Right lobe of liver (tissue), 6 donors: ENCODE measurements around the gene TNNI3. TPM values are rescaled to one million over a fixed set of nuclear protein-coding genes. Genes with fewer than 3 reads are reported as not detected.

ENCODE experiments used
- ATAC-seq, 4 donors: fragments of 200-7000 bp; cut with Tn5 transposase; one replicate each; pipeline ENCODE4 v1.9.1; 2020; ENCODE audit warnings: mild to moderate bottlenecking in 4 of 4, moderate library complexity in 4 of 4
- DNase-seq, 3 donors: peaks; one replicate each; pipeline ENCODE4 v3.0.0-alpha.2; 2020
- H3K27ac ChIP-seq, 3 donors: fragments of 200-600 bp; one replicate each; pipeline ENCODE4 v1.8.0; 2022
- H3K27me3 ChIP-seq, 2 donors: fragments of 200-600 bp; one replicate each; pipeline ENCODE4 v1.8.0; 2022
- H3K36me3 ChIP-seq, 4 donors: fragments of 200-600 bp; sonication (generic) in 1 of 4; one replicate each; pipeline versions ENCODE4 v1.5.1 to v1.8.0; 2017 to 2022; ENCODE audit warnings: control low read depth in 1 of 4
- H3K4me1 ChIP-seq, 4 donors: fragments of 200-600 bp; sonication (generic) in 1 of 4; one replicate each; pipeline versions ENCODE4 v1.5.1 to v1.8.0; 2017 to 2022; ENCODE audit warnings: control low read depth in 1 of 4
- H3K4me3 ChIP-seq, 3 donors: fragments of 200-600 bp; one replicate each; pipeline ENCODE4 v1.8.0; 2022
- H3K9me3 ChIP-seq, 4 donors: fragments of 200-600 bp; sonication (generic) in 1 of 4; one replicate each; pipeline versions ENCODE4 v1.5.1 to v1.8.0; 2017 to 2022; ENCODE audit warnings: control low read depth in 1 of 4
- CTCF ChIP-seq, 4 donors: fragments of 200-600 bp in 3 of 4; fragments of 450-650 bp in 1 of 4; IDR thresholded peaks; one replicate each; pipeline versions ENCODE4 v1.5.1 to v1.8.0; 2016 to 2022; ENCODE audit warnings: antibody characterized with exemption in 4 of 4, mild to moderate bottlenecking in 2 of 4
- POLR2A ChIP-seq: fragments of 450-650 bp; IDR thresholded peaks from one replicate; pipeline ENCODE4 v1.6.1; 2017; ENCODE audit warnings: antibody characterized with exemption, mild to moderate bottlenecking
- WGBS: methylation state at CpG from one replicate; pipeline ENCODE4 v1.1.6; 2018; ENCODE audit warnings: low coverage, low lambda C conversion rate; ENCODE audit not compliant: insufficient coverage; ENCODE audit errors: missing lambda C conversion rate; 5-methylcytosine and 5-hydroxymethylcytosine counted together
- intact Hi-C, 2 donors: fragments of 100-400 bp; cut with DNase I; formaldehyde crosslinking; loops; one replicate each; pipeline versions ENCODE4 v1.11.2 to v1.14.1; 2022
- total RNA-seq, 6 experiments: library from RNA; depleted of rRNA in 2 of 6; stranded (reverse); fragments of >200 nt in 2 of 6; fragmentation: NEBNext Ultra II Directional in 3 of 6; extraction: Animal tissue kit (Norgen Biotek cat#: 25700) in 3 of 6; gene quantifications; one replicate each; pipeline versions ENCODE4 v1.1.0 to v1.2.4, GENCODE V29; 2016 to 2023
- donor health status: DM: no; HTN: yes; CAD: no.
- donor health status: DM: no; HTN: no; CAD: no.
- donor health status: DM: no; HTN: no; CAD: no.
- donor health status: DM: no; HTN: yes; CAD: no.
- donor health status: DM: no; HTN: yes; CAD: no.

TNNI3 gene
- total RNA-seq, 6 experiments from 2014 or later, result 0.43 to 0.83 (median 0.62) TPM; not detected in 3

- peak overlapping the region; percentile 81 to 83 (median 83) for H3K4me3 ChIP-seq
- ATAC-seq (peak; percentile 21 to 35 (median 32)), DNase-seq (peak; percentile 65 to 77 (median 69))
- intact Hi-C loops, result no loop called here
- H3K27ac ChIP-seq, result peak overlapping the region in 2 of 3 donors; percentile 53 to 70
- TF ChIP-seq CTCF (IDR thresholded peaks at IDR 0.05) (no peak), POLR2A (no peak)
- no peaks in the 10 kb centered on the region for H3K27me3 ChIP-seq
- under 1% methylated on average over 24 of the region's 25 CpGs for WGBS
- H3K36me3 ChIP-seq, result peaks cover 0 to 2% (median 0%) of the 10 kb centered on the region in 4 donors
- H3K9me3 ChIP-seq, result no peaks in the 10 kb centered on the region
- H3K4me1 ChIP-seq, result peaks cover 0 to 18% (median 7%) of the 10 kb centered on the region in 4 donors
Measured at GRCh38 chr19:55116232-55116858, 41.2 kb downstream of the TNNI3 start.

DNA sequence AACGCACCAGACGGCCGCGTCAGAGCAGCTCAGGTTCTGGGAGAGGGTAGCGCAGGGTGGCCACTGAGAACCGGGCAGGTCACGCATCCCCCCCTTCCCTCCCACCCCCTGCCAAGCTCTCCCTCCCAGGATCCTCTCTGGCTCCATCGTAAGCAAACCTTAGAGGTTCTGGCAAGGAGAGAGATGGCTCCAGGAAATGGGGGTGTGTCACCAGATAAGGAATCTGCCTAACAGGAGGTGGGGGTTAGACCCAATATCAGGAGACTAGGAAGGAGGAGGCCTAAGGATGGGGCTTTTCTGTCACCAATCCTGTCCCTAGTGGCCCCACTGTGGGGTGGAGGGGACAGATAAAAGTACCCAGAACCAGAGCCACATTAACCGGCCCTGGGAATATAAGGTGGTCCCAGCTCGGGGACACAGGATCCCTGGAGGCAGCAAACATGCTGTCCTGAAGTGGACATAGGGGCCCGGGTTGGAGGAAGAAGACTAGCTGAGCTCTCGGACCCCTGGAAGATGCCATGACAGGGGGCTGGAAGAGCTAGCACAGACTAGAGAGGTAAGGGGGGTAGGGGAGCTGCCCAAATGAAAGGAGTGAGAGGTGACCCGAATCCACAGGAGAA lies 42.0 kb downstream of the TNNI3 start:
- H3K9me3 ChIP-seq, result no peaks in the 10 kb centered on the region
- H3K4me1 ChIP-seq, result peaks cover 0 to 18% (median 7%) of the 10 kb centered on the region in 4 donors
- 56% methylated on average over 12 of the region's 13 CpGs for WGBS
- H3K4me3 ChIP-seq, result peak overlapping the region in 2 of 3 donors; percentile 81 to 83
- H3K27ac ChIP-seq, result no peak overlapping the region
- intact Hi-C loops, result no loop called here
- ATAC-seq (no peak), DNase-seq (peak in 1 of 3 donors; percentile 13)
- peaks cover 0 to 2% (median 0%) of the 10 kb centered on the region in 4 donors for H3K36me3 ChIP-seq
- H3K27me3 ChIP-seq, result no peaks in the 10 kb centered on the region
- TF ChIP-seq CTCF (IDR thresholded peaks at IDR 0.05) (no peak), POLR2A (no peak)

- Histone ChIP-seq H3K27ac (no peak overlapping the region), H3K4me1 (peaks cover 0 to 18% (median 7%) of the 10 kb centered on the region in 4 donors), H3K27me3 (no peaks in the 10 kb centered on the region), H3K4me3 (no peak overlapping the region), H3K9me3 (no peaks in the 10 kb centered on the region), H3K36me3 (peaks cover 0 to 2% (median 0%) of the 10 kb centered on the region in 4 donors)
- intact Hi-C loops, result no loop called here
- TF ChIP-seq POLR2A (no peak), CTCF (IDR thresholded peaks at IDR 0.05) (no peak)
- DNase-seq (peak in 1 of 3 donors; percentile 21), ATAC-seq (no peak)
- 100% methylated on average over 2 of the region's 9 CpGs for WGBS
Measured at GRCh38 chr19:55114566-55115145, 42.9 kb downstream of the TNNI3 start.

DNA sequence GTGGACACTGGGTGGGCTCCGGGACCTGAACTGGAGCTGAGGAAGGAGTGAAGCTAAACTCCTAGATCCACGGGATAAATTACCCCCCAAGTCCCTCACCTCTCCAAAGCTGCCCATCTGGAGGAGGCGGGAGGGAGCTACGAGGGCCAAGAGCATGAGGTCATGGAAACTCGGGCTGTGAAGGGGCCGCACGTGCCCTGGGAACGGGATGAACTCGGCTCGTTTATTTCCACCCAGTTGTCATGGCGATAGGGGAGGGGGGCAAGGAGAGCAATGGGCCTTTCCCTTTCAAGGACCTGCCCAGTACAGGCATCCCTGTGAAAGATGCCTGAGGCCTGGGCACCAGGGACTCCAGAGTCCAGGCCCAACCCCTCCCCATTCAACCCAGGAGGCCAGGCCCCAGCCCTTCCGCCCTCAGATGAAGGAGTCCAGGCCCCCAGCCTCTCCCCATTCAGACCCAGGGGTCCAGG lies 43.9 kb downstream of the TNNI3 start:
- TF ChIP-seq POLR2A, result no peak
- no peak for TF ChIP-seq CTCF (IDR thresholded peaks at IDR 0.05)
- intact Hi-C loops, result no loop called here
- Histone ChIP-seq H3K4me1 (peaks cover 0 to 18% (median 7%) of the 10 kb centered on the region in 4 donors), H3K9me3 (no peaks in the 10 kb centered on the region), H3K4me3 (no peak overlapping the region), H3K27ac (peak overlapping the region in 1 of 3 donors; percentile 31), H3K27me3 (no peaks in the 10 kb centered on the region), H3K36me3 (peaks cover 0 to 2% (median 0%) of the 10 kb centered on the region in 4 donors)
- WGBS, result 46% methylated on average over 4 of the region's 12 CpGs
- peak in 1 of 3 donors; percentile 55 for DNase-seq
- no peak for ATAC-seq
